OCI-LY3 (cell line): ENCODE data around the gene TMEM247.

ENCODE experiments used
- H2AFZ ChIP-seq: fragments of 200-600, 300-600 bp; shearing (Covaris generic); 2 replicates; pipeline ENCODE4 v1.6.0; 2014; ENCODE audit warnings: antibody characterized with exemption, low read depth, low read length
- H3K27ac ChIP-seq: fragments of 200-600, 300-600 bp; sonication (generic); 2 replicates; pipeline ENCODE4 v1.5.1; 2014; ENCODE audit warnings: mild to moderate bottlenecking, low read length, moderate library complexity, mixed read lengths
- H3K27me3 ChIP-seq: fragments of 200-600, 300-600 bp; sonication (generic); 2 replicates; pipeline ENCODE4 v1.6.1; 2014; ENCODE audit warnings: low read depth, low read length, mixed read lengths
- H3K36me3 ChIP-seq: fragments of 200-600, 300-600 bp; sonication (generic); replicated peaks from 2 replicates; pipeline ENCODE3; 2014; ENCODE audit warnings: low read depth, low read length, mixed read lengths
- H3K4me1 ChIP-seq: fragments of 300-600, 200-600 bp; sonication (generic); 2 replicates; pipeline ENCODE4 v1.6.1; 2014; ENCODE audit warnings: low read length, mixed read lengths
- H3K4me2 ChIP-seq: fragments of 200-600, 300-600 bp; sonication (generic); 2 replicates; pipeline ENCODE4 v1.6.1; 2014; ENCODE audit warnings: low read length, mixed read lengths
- H3K4me3 ChIP-seq: fragments of 300-600, 200-600 bp; sonication (generic); 2 replicates; pipeline ENCODE4 v1.5.1; 2014; ENCODE audit warnings: antibody characterized with exemption, mild to moderate bottlenecking, low read length, moderate library complexity
- H3K79me2 ChIP-seq: fragments of 300-600, 200-600 bp; shearing (Covaris generic); 2 replicates; pipeline ENCODE4 v1.6.1; 2014; ENCODE audit warnings: mild to moderate bottlenecking, low read length, mixed read lengths
- H3K9ac ChIP-seq: fragments of 300-600, 200-600 bp; shearing (Covaris generic); 2 replicates; pipeline ENCODE4 v1.6.0; 2014; ENCODE audit warnings: mild to moderate bottlenecking, low read length, moderate library complexity
- H3K9me3 ChIP-seq: fragments of 200-600, 300-600 bp; shearing (Covaris generic); 2 replicates; pipeline ENCODE4 v1.6.1; 2014; ENCODE audit warnings: low read length, mixed read lengths; ENCODE audit not compliant: insufficient read depth
- H4K20me1 ChIP-seq: fragments of 200-600, 300-600 bp; sonication (generic); 2 replicates; pipeline ENCODE4 v1.6.1; 2016; ENCODE audit warnings: low read length, mixed read lengths; ENCODE audit not compliant: insufficient read depth
- EZH2phosphoT487 ChIP-seq: fragments of 200-600 bp; shearing (Covaris generic); IDR thresholded peaks from 2 replicates; pipeline ENCODE4 v1.6.1; 2018; ENCODE audit warnings: antibody characterized with exemption, mixed run types, low read depth
- TF ChIP-seq, protein P1 (sequence below): fragments of 200-600, 300-600 bp; sonication (generic); IDR thresholded peaks from 2 replicates; pipeline ENCODE4 v1.5.1; 2014; ENCODE audit warnings: antibody characterized with exemption, low read length, low read depth

The TMEM247 gene

DNA sequence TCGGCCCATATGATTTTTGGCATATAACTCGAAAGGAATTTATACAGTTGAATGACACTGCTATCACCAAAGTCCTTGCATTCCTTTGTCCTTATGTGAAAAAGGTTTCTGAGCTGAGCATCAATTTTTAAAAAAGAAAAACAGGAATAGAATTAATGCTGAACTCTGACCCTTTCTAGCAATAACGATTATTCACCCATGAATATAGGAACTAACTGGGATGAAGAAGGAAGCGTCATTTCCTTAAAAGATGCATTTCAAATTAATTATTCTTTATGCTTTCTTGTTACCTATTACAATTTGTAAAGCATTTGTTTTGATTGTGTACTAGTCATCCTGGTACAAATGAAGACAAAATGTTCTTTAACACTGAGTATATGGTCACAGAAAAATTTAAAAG lies 19.3 kb downstream of the TMEM247 start:
- H3K9me3 ChIP-seq = no peaks in the 10 kb centered on the region
- no peak overlapping the region for H3K27ac ChIP-seq
- H2AFZ ChIP-seq = no peak overlapping the region
- H3K27me3 ChIP-seq = peaks cover 6% of the 10 kb centered on the region
- no peaks in the 10 kb centered on the region for H3K36me3 ChIP-seq
- peak overlapping the region; percentile 94; the same call in 1 of the 2 replicates for H3K9ac ChIP-seq
- H3K4me1 ChIP-seq = peaks cover 32% of the 10 kb centered on the region
- H3K4me3 ChIP-seq = peak overlapping the region; percentile 94
- no peaks in the 10 kb centered on the region for H3K79me2 ChIP-seq
- peak overlapping the region; percentile 94 for H3K4me2 ChIP-seq
- H4K20me1 ChIP-seq = no peaks in the 10 kb centered on the region
- TF ChIP-seq, protein P1, sequence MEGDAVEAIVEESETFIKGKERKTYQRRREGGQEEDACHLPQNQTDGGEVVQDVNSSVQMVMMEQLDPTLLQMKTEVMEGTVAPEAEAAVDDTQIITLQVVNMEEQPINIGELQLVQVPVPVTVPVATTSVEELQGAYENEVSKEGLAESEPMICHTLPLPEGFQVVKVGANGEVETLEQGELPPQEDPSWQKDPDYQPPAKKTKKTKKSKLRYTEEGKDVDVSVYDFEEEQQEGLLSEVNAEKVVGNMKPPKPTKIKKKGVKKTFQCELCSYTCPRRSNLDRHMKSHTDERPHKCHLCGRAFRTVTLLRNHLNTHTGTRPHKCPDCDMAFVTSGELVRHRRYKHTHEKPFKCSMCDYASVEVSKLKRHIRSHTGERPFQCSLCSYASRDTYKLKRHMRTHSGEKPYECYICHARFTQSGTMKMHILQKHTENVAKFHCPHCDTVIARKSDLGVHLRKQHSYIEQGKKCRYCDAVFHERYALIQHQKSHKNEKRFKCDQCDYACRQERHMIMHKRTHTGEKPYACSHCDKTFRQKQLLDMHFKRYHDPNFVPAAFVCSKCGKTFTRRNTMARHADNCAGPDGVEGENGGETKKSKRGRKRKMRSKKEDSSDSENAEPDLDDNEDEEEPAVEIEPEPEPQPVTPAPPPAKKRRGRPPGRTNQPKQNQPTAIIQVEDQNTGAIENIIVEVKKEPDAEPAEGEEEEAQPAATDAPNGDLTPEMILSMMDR = no peak

DNA sequence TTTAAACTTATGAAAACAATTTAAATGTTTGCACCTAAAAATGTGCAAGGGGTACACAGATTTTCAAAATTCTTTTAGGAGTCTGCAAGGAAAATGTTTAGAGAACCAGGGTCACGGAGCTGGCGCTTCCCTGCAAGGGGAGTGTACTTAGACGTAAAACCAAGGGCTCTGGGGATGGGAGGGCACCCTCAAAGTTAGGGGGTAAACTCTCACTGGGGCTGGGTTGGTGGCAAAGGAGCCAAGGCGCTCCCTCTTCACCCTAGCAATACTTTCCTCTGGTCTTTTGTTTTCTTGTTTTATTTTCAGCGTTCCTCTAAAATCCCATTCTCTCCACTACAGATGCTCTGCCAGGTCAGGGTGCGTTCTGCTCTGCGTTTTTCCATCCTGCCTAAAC lies 20.0 kb downstream of the TMEM247 start:
- TF ChIP-seq, protein P1 = no peak
- TF ChIP-seq EZH2phosphoT487 = no peak
- H3K4me1 ChIP-seq = peaks cover 25% of the 10 kb centered on the region
- peak overlapping the region; percentile 65; the same call in 1 of the 2 replicates for H3K27ac ChIP-seq
- peak overlapping the region; percentile 94 for H3K9ac ChIP-seq
- no peaks in the 10 kb centered on the region for H3K36me3 ChIP-seq
- H3K27me3 ChIP-seq = peaks cover 6% of the 10 kb centered on the region
- H3K4me2 ChIP-seq = peak overlapping the region; percentile 94
- H3K79me2 ChIP-seq = no peaks in the 10 kb centered on the region
- no peak overlapping the region for H2AFZ ChIP-seq
- H4K20me1 ChIP-seq = no peaks in the 10 kb centered on the region
- H3K4me3 ChIP-seq = peak overlapping the region; percentile 94
- H3K9me3 ChIP-seq = no peaks in the 10 kb centered on the region

GRCh38 chr2:46500801-46501200 lies 21.4 kb downstream of the TMEM247 start:
- Histone ChIP-seq H3K27ac (no peak overlapping the region), H3K4me2 (peak overlapping the region; percentile 94), H2AFZ (peak overlapping the region; percentile 81; the same call in 1 of the 2 replicates), H3K9me3 (no peaks in the 10 kb centered on the region), H3K4me3 (peak overlapping the region; percentile 94), H3K4me1 (peaks cover 24% of the 10 kb centered on the region), H3K36me3 (no peaks in the 10 kb centered on the region), H3K27me3 (peaks cover 6% of the 10 kb centered on the region), H3K9ac (0 out of 2 replicates have a peak overlapping the region, but pooled peaks have one; percentile 21), H4K20me1 (no peaks in the 10 kb centered on the region), H3K79me2 (no peaks in the 10 kb centered on the region)
- no peak for TF ChIP-seq EZH2phosphoT487
- TF ChIP-seq, protein P1 = no peak

DNA sequence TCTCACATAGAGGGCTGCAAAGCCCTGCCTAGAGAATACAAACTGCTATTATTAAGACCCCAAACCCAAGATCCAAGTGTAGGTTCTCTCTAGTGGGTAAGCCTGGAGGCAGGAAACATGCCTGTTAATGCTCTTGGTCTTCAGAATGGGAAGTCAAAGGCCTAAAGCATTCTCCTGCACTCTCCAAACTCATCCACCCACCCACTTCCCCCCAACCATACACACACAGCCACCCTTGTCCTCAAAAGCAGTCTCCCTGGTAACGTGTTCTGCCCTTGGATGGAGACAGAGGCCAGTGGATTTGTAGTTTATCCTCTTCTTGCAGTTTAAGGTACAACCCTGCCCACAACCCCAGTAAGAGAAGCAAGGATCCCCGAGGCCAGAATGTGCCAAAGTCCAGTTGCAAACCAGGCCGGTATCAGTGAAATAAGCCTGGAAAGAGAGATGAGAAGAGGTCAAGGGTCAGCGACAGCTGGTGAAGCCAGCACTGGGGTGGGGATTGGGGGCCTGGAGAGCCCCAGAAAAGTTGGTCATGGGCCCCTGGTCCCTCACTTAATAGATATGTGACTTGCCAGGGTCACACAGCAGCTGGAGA lies 23.0 kb downstream of the TMEM247 start:
- no peak overlapping the region for H3K9ac ChIP-seq
- no peaks in the 10 kb centered on the region for H4K20me1 ChIP-seq
- TF ChIP-seq, protein P1 = no peak
- TF ChIP-seq EZH2phosphoT487 = no peak
- no peak overlapping the region for H3K4me3 ChIP-seq
- H3K4me1 ChIP-seq = peaks cover 23% of the 10 kb centered on the region
- H3K36me3 ChIP-seq = no peaks in the 10 kb centered on the region
- no peaks in the 10 kb centered on the region for H3K79me2 ChIP-seq
- H3K27ac ChIP-seq = no peak overlapping the region
- H2AFZ ChIP-seq = no peak overlapping the region
- no peaks in the 10 kb centered on the region for H3K9me3 ChIP-seq
- peaks cover 6% of the 10 kb centered on the region for H3K27me3 ChIP-seq
- H3K4me2 ChIP-seq = no peak overlapping the region
